ENCODE data around the gene MRGPRE.

- TF ChIP-seq CTCF (conservative IDR thresholded peaks at IDR 0.05; ENCODE audit: low read depth, low read length) (no peak), EZH2phosphoT487 (IDR thresholded peaks at IDR 0.05; ENCODE audit: borderline replicate concordance, low read length) (no peak)
Measured at GRCh38 chr11:3222941-3223915, 9.0 kb downstream of the MRGPRE start.
